Keratinocyte (primary cell): Measurements from ENCODE around the gene CFAP46.

Experiments
- EZH2 ChIP-seq: IDR thresholded peaks from one replicate; pipeline ENCODE4 v1.6.1; 2012; ENCODE audit warnings: inconsistent platforms, mild to moderate bottlenecking, low read length, moderate library complexity
- TF ChIP-seq, protein P1 (sequence below), 3 experiments: IDR thresholded peaks in 1 of 3; conservative IDR thresholded peaks in 1 of 3; optimal IDR thresholded peaks in 1 of 3; 2 replicates in 2 of 3; 3 replicates in 1 of 3; pipeline versions ENCODE3 to v1.5.1; 2011; ENCODE audit warnings: low read length in 3 of 3, mild to moderate bottlenecking in 3 of 3, moderate library complexity in 2 of 3, control low read depth in 1 of 3, inconsistent platforms in 1 of 3; ENCODE audit not compliant: insufficient read depth in 2 of 3; ENCODE audit errors: extremely low read depth in 1 of 3

- TF ChIP-seq, protein P1, sequence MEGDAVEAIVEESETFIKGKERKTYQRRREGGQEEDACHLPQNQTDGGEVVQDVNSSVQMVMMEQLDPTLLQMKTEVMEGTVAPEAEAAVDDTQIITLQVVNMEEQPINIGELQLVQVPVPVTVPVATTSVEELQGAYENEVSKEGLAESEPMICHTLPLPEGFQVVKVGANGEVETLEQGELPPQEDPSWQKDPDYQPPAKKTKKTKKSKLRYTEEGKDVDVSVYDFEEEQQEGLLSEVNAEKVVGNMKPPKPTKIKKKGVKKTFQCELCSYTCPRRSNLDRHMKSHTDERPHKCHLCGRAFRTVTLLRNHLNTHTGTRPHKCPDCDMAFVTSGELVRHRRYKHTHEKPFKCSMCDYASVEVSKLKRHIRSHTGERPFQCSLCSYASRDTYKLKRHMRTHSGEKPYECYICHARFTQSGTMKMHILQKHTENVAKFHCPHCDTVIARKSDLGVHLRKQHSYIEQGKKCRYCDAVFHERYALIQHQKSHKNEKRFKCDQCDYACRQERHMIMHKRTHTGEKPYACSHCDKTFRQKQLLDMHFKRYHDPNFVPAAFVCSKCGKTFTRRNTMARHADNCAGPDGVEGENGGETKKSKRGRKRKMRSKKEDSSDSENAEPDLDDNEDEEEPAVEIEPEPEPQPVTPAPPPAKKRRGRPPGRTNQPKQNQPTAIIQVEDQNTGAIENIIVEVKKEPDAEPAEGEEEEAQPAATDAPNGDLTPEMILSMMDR (optimal IDR thresholded peaks at IDR 0.05 in 1 of 3, IDR thresholded peaks at IDR 0.05 in 1 of 3, conservative IDR thresholded peaks at IDR 0.05 in 1 of 3; ENCODE audit: extremely low read depth in 1 of 3, insufficient read depth in 2 of 3, low read length in 3 of 3), result no peak
- no peak for TF ChIP-seq EZH2
Observed at GRCh38 chr10:132865851-132866600, 76.3 kb downstream of the CFAP46 start.
